GM06990 (cell line): ENCODE results near the gene ARSG.

ENCODE experiments used
- DNase-seq: peaks from one replicate; pipeline ENCODE4 v3.0.0-alpha.2; 2011; ENCODE audit not compliant: insufficient read length; ENCODE audit errors: extremely low read depth
- H3K27me3 ChIP-seq: replicated peaks from 2 replicates; pipeline ENCODE4 v1.6.0; 2011; ENCODE audit warnings: low read length; ENCODE audit not compliant: control insufficient read depth, insufficient read depth
- H3K36me3 ChIP-seq: 2 replicates; pipeline ENCODE4 v1.5.1; 2011; ENCODE audit warnings: low read length; ENCODE audit not compliant: control insufficient read depth, insufficient read depth
- H3K4me3 ChIP-seq: replicated peaks from 2 replicates; pipeline ENCODE4 v1.5.1; 2011; ENCODE audit warnings: low read depth, mild to moderate bottlenecking, control low read depth, low read length
- CTCF ChIP-seq: IDR thresholded peaks from 2 replicates; pipeline ENCODE4 v1.5.1; 2011; ENCODE audit warnings: low read length, control low read depth, mild to moderate bottlenecking, inconsistent platforms; ENCODE audit not compliant: insufficient read depth, poor library complexity, severe bottlenecking

ARSG gene

DNA sequence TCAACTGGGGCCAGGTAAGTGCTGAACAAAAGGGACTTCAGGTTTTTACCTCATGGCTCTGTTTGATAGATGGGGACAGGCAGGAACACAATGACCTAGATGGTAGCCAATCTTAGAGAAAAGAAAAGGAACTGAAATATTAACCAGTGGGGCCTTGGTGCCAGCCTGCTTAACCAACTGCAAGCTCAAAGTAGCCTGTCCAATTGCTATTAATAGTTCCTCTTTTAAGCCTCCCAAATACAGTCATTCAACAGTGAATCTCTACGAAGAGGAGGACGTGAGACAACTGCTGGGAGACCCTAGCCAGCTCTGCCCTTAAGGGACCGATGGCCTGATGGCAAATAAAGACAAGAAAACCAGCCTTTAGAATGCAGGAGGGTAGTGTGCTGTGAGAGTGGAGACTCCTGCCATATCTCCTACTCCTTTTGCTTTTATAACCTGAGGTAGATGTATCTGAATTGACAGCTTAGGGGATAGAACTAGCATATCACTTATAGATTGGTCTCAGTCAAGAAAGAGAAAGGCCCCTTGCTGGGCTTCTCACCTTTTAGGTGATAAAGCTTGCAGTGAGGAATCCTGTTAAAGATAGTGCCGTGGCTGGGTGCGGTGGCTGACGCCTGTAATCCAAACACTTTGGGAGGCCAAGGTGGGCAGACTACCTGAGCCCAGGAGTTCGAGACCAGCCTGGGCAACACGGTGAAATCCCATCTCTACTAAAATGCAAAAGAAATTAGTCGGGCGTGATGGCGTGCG is 28.3 kb downstream of the ARSG start:
- no peaks in the 10 kb centered on the region for H3K27me3 ChIP-seq
- DNase-seq = no peak
- H3K4me3 ChIP-seq = no peak overlapping the region
- H3K36me3 ChIP-seq = no peaks in the 10 kb centered on the region
- no peak for TF ChIP-seq CTCF

- H3K27me3 ChIP-seq = no peaks in the 10 kb centered on the region
These were observed 29.1 kb downstream of the ARSG start for GRCh38 chr17:68320311-68320865.

GRCh38 chr17:68320943-68321555 is 29.8 kb downstream of the ARSG start:
- Histone ChIP-seq H3K4me3 (no peak overlapping the region), H3K27me3 (no peaks in the 10 kb centered on the region), H3K36me3 (no peaks in the 10 kb centered on the region)
- no peak for TF ChIP-seq CTCF
- DNase-seq = no peak

More at GRCh38 chr17:68320311-68320865, 29.1 kb downstream of the ARSG start:
- no peak for TF ChIP-seq CTCF
- Histone ChIP-seq H3K36me3 (no peaks in the 10 kb centered on the region), H3K4me3 (no peak overlapping the region)
- no peak for DNase-seq

- Histone ChIP-seq H3K36me3 (no peaks in the 10 kb centered on the region), H3K4me3 (no peak overlapping the region), H3K27me3 (no peaks in the 10 kb centered on the region)
- no peak for TF ChIP-seq CTCF
- no peak for DNase-seq
These were observed 30.3 kb downstream of the ARSG start for GRCh38 chr17:68321556-68321954.

DNA sequence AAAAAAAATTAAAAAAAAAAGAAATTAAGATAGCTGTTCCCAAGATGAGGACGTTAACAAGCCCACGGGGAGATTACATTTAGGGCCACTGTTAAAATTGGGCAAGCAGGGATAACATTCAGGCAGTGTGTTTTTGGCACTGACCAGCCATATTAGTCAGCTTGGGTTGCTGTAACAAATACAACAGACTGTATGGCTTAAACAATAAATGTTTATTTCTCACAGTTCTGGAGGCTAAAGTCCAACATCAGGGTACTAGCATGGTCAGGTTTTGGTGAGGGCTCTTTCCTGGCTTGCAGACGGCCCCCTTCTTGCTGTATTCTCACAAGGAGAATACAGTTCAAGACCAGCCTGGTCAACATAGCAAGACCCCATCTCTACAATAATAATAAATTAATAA is 31.3 kb downstream of the ARSG start:
- DNase-seq = no peak
- Histone ChIP-seq H3K36me3 (no peaks in the 10 kb centered on the region), H3K27me3 (no peaks in the 10 kb centered on the region), H3K4me3 (no peak overlapping the region)
- TF ChIP-seq CTCF = no peak

DNA sequence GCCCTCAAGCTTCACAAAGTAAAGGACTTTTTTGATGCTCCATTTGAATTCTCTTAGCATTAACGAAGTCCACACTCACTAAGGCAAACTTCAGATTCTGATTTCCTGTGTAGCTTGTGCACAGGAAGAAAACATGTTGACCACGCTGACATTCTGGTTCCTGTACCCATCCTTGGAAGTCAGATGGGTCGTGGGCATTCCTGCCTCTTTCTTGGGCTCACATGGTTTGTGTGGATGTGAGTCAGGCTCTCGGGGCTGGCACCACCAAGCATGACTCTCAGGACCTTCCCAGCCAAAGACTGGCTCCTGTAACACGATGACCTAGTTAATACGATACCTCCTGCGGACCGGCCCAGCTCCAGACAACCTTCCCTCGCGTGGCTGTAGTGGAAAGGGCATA is 32.8 kb downstream of the ARSG start:
- H3K36me3 ChIP-seq = no peaks in the 10 kb centered on the region
- DNase-seq = no peak
- H3K4me3 ChIP-seq = no peak overlapping the region
- H3K27me3 ChIP-seq = no peaks in the 10 kb centered on the region
- no peak for TF ChIP-seq CTCF
